Endothelial cell of umbilical vein (primary cell): Measurements from ENCODE around the gene TSEN54.

Experiments
- CTCF ChIP-seq, 2 donors: IDR thresholded peaks; 1 replicate in 1 of 2; 2 replicates in 1 of 2; pipeline ENCODE4 v1.5.1; 2011; ENCODE audit warnings: low read length in 2 of 2, mild to moderate bottlenecking in 2 of 2, moderate library complexity in 2 of 2, control low read depth in 1 of 2, inconsistent platforms in 1 of 2, low read depth in 1 of 2; ENCODE audit not compliant: insufficient read depth in 1 of 2; ENCODE audit errors: extremely low read depth in 1 of 2
- EZH2 ChIP-seq: IDR thresholded peaks from 2 replicates; pipeline ENCODE4 v1.6.1; 2012; ENCODE audit warnings: borderline replicate concordance, low read depth, mild to moderate bottlenecking, moderate library complexity, low read length, inconsistent platforms; ENCODE audit not compliant: severe bottlenecking
- FOS ChIP-seq: IDR thresholded peaks from 2 replicates; pipeline ENCODE4 v1.6.1; 2011; ENCODE audit warnings: mild to moderate bottlenecking, low read length, moderate library complexity, borderline replicate concordance; ENCODE audit not compliant: insufficient read depth
- MAX ChIP-seq: IDR thresholded peaks from 2 replicates; pipeline ENCODE4 v1.6.1; 2011; ENCODE audit not compliant: insufficient read depth, insufficient read length
- MYC ChIP-seq: IDR thresholded peaks from one replicate; pipeline ENCODE4 v1.6.1; 2011; ENCODE audit warnings: mild to moderate bottlenecking, low read depth, low read length
- POLR2A ChIP-seq: IDR thresholded peaks from 2 replicates; pipeline ENCODE4 v1.6.1; 2012; ENCODE audit warnings: low read depth, mild to moderate bottlenecking, control low read depth, low read length
- POLR2AphosphoS5 ChIP-seq: IDR thresholded peaks from 2 replicates; pipeline ENCODE4 v1.6.1; 2012; ENCODE audit warnings: low read depth, mild to moderate bottlenecking, control low read depth, low read length, moderate library complexity; ENCODE audit not compliant: insufficient read depth

GRCh38 chr17:75558666-75559530, 42.6 kb downstream of the TSEN54 start:
- TF ChIP-seq POLR2AphosphoS5 (no peak), CTCF (IDR thresholded peaks at IDR 0.05; ENCODE audit: extremely low read depth in 1 of 2, insufficient read depth in 1 of 2, low read depth in 1 of 2, low read length in 2 of 2) (no peak), POLR2A (no peak), MAX (no peak), EZH2 (no peak), MYC (no peak), FOS (no peak)
